Measurements from ENCODE around the gene NEDD9.

DNA sequence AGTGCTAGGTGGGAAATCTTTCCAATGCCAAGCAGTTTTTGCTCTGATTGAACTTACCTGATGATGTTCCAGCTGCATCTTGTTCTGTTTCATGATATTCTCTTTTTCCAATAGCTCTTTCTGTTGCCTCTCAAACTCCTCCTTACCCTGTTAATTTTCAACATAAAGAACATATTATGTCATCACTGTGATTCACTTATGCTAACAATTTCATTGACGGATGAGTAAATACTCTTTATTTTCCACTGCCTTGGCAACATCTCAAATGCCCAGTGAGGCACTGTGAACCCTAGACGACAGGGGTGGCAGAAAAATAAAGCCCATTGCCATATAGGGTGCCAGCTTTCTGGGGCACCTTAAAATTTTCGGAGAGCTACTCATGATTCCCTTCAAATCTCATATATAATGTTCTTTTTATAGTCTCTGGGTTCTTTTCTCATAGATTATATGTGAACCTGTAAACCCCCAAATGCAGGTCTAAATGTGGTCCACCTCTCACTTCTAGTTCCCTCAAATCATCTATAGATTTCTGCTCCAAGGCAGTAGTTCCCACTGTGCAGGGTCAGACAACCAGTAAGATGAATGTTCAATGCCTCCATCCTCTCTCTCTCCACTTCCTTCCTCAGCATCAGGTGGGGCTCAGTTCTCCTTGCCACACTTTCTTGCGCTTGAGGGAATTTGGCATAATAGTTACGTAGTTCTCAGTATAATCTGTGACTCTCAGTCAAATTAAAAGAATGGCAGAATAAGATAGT is 44.1 kb downstream of the NEDD9 start:
- TF ChIP-seq, protein P1, sequence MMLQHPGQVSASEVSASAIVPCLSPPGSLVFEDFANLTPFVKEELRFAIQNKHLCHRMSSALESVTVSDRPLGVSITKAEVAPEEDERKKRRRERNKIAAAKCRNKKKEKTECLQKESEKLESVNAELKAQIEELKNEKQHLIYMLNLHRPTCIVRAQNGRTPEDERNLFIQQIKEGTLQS (IDR thresholded peaks at IDR 0.05) = peak; percentile 92
- TF ChIP-seq, protein P2, sequence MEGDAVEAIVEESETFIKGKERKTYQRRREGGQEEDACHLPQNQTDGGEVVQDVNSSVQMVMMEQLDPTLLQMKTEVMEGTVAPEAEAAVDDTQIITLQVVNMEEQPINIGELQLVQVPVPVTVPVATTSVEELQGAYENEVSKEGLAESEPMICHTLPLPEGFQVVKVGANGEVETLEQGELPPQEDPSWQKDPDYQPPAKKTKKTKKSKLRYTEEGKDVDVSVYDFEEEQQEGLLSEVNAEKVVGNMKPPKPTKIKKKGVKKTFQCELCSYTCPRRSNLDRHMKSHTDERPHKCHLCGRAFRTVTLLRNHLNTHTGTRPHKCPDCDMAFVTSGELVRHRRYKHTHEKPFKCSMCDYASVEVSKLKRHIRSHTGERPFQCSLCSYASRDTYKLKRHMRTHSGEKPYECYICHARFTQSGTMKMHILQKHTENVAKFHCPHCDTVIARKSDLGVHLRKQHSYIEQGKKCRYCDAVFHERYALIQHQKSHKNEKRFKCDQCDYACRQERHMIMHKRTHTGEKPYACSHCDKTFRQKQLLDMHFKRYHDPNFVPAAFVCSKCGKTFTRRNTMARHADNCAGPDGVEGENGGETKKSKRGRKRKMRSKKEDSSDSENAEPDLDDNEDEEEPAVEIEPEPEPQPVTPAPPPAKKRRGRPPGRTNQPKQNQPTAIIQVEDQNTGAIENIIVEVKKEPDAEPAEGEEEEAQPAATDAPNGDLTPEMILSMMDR (IDR thresholded peaks at IDR 0.05; ENCODE audit: low read depth, low read length, missing input control) = no peak
- TF ChIP-seq JUND (IDR thresholded peaks at IDR 0.05) (peak; percentile 84 to 95), HNF4A (conservative IDR thresholded peaks at IDR 0.05) (peak; percentile 77 to 80), TAF1 (conservative IDR thresholded peaks at IDR 0.05) (no peak)

All from liver (tissue), 3 donors.